K562 (cell line): ENCODE results near the gene ISY1. TPM values are rescaled to one million over a fixed set of nuclear protein-coding genes. Genes with fewer than 3 reads are reported as not detected.

Experiments
- ATAC-seq: fragments of 200-7000 bp; cut with Tn5 transposase; 3 replicates; pipeline ENCODE4 v1.9.1; 2020; ENCODE audit warnings: moderate library complexity
- BruUV-seq: library from RNA; stranded (reverse); fragments of 400-500 nt; replicated peaks from 2 replicates; lab custom pipeline; 2021; lab: Mats Ljungman, UMichigan
- CTCF ChIA-PET: fragments of 300-600 bp; formaldehyde crosslinking; extraction: SDS; loops from one replicate; lab custom pipeline; 2021; ENCODE audit warnings: low intra/inter-chr PET ratio; lab: Yijun Ruan, JAX
- POLR2A ChIA-PET: fragments of 300-600, 350-650 bp; sonication (Branson Sonifier 250); formaldehyde crosslinking; extraction: SDS; loops from one replicate; lab custom pipeline; 2021; ENCODE audit warnings: antibody characterized with exemption, inconsistent platforms; lab: Yijun Ruan, JAX
- DNase-seq, 4 experiments: peaks; one replicate each; pipeline versions ENCODE4 v3.0.0 to v3.0.0-alpha.2; 2011 to 2018; ENCODE audit warnings: low spot score in 3 of 4, mixed read lengths in 3 of 4; ENCODE audit errors: extremely low read depth in 1 of 4
- FAIRE-seq: peaks from 2 replicates; lab custom pipeline; 2011; peaks lifted over from hg19 to GRCh38; lab: Jason Lieb, UNC
- H2AFZ ChIP-seq: 2 replicates; pipeline ENCODE4 v1.6.0; 2011; ENCODE audit warnings: low read depth, low read length, control low read depth, inconsistent platforms
- H3K27ac ChIP-seq: fragments of 200-600 bp; 3 replicates; pipeline ENCODE4 v1.8.0; 2011; ENCODE audit warnings: low read depth, mild to moderate bottlenecking, control low read depth, inconsistent platforms, low read length, moderate library complexity, mixed read lengths; ENCODE audit errors: extremely low read depth
- H3K27me3 ChIP-seq, 2 experiments: fragments of 300-600 bp in 1 of 2; 2 replicates in 1 of 2; 3 replicates in 1 of 2; pipeline versions ENCODE4 v1.6.0 to v1.8.0; 2011; ENCODE audit warnings: inconsistent platforms in 2 of 2, low read length in 2 of 2, mild to moderate bottlenecking in 1 of 2, mixed read lengths in 1 of 2, moderate library complexity in 1 of 2; ENCODE audit not compliant: control insufficient read depth in 2 of 2, insufficient read depth in 2 of 2
- H3K36me3 ChIP-seq: fragments of 300-600 bp; 3 replicates; pipeline ENCODE4 v1.8.0; 2011; ENCODE audit warnings: mild to moderate bottlenecking, low read length, inconsistent platforms; ENCODE audit not compliant: control insufficient read depth, insufficient read depth
- H3K4me1 ChIP-seq, 2 experiments: fragments of 200-600 bp in 1 of 2; replicated peaks in 1 of 2; 2 replicates in 1 of 2; 3 replicates in 1 of 2; pipeline versions ENCODE4 v1.5.1 to v1.8.0; 2011; ENCODE audit warnings: inconsistent platforms in 2 of 2, low read length in 2 of 2, mild to moderate bottlenecking in 1 of 2, mixed read lengths in 1 of 2, moderate library complexity in 1 of 2; ENCODE audit not compliant: control insufficient read depth in 2 of 2, insufficient read depth in 2 of 2
- H3K4me2 ChIP-seq: 2 replicates; pipeline ENCODE4 v1.6.1; 2011; ENCODE audit warnings: low read length, control low read depth, inconsistent platforms, mixed read lengths; ENCODE audit not compliant: insufficient read depth
- H3K4me3 ChIP-seq: fragments of 200-600 bp; sonication (generic), shearing (Covaris generic); 2 replicates; pipeline ENCODE4 v1.5.1; 2016; ENCODE audit warnings: control low read depth, inconsistent platforms
- H3K79me2 ChIP-seq: fragments of 200-600 bp; 3 replicates; pipeline ENCODE4 v1.8.0; 2011; ENCODE audit warnings: low read length, inconsistent platforms; ENCODE audit not compliant: control insufficient read depth, insufficient read depth
- H3K9ac ChIP-seq, 2 experiments: 2 replicates each; pipeline versions ENCODE4 v1.6.0 to v1.6.1; 2011; ENCODE audit warnings: low read depth in 2 of 2, low read length in 2 of 2, control low read depth in 1 of 2, inconsistent platforms in 1 of 2, mild to moderate bottlenecking in 1 of 2, mixed read lengths in 1 of 2; ENCODE audit not compliant: insufficient read depth in 1 of 2
- H3K9me1 ChIP-seq: one replicate; pipeline ENCODE4 v1.6.0; 2011; ENCODE audit warnings: inconsistent platforms, mild to moderate bottlenecking, low read length, moderate library complexity; ENCODE audit not compliant: control insufficient read depth, insufficient read depth
- H3K9me3 ChIP-seq: replicated peaks from 2 replicates; pipeline ENCODE4 v1.5.1; 2011; ENCODE audit warnings: low read depth, low read length, inconsistent platforms; ENCODE audit not compliant: control insufficient read depth, insufficient read depth
- H4K20me1 ChIP-seq: replicated peaks from 2 replicates; pipeline ENCODE4 v1.6.1; 2011; ENCODE audit warnings: low read length, inconsistent platforms, mixed read lengths; ENCODE audit not compliant: control insufficient read depth, insufficient read depth
- NR4A1 ChIP-seq, 2 experiments: fragments of 250-450 bp in 1 of 2; fragments of 450-650 bp in 1 of 2; sonication (Bioruptor Pico) in 1 of 2; IDR thresholded peaks; 2 replicates each; pipeline versions ENCODE4 v1.4.0 to v1.6.1; 2016 to 2020; ENCODE audit warnings: mild to moderate bottlenecking in 2 of 2, missing compliant biosample characterization in 1 of 2, missing genetic modification characterization in 1 of 2, moderate library complexity in 1 of 2
- POLR2G ChIP-seq: fragments of 200-400 bp; formaldehyde crosslinking; IDR thresholded peaks from 2 replicates; pipeline ENCODE4 v1.6.1; 2017; ENCODE audit warnings: low read depth, mild to moderate bottlenecking, antibody characterized with exemption, low read length, moderate library complexity
- WHSC1 ChIP-seq: IDR thresholded peaks from one replicate; pipeline ENCODE4 v1.6.1; 2012; ENCODE audit warnings: low read length, control low read depth, inconsistent platforms
- ZKSCAN1 ChIP-seq: fragments of 150-350 bp; IDR thresholded peaks from 2 replicates; pipeline ENCODE4 v1.6.1; 2016; ENCODE audit warnings: low read depth, low read length
- WGBS: fragments of 100-300 bp; shearing (Covaris generic); methylation state at CpG from one replicate; pipeline ENCODE4 v1.1.6; 2016; ENCODE audit warnings: low coverage, mixed read lengths; ENCODE audit not compliant: insufficient coverage; ENCODE audit errors: missing lambda C conversion rate; 5-methylcytosine and 5-hydroxymethylcytosine counted together
- in situ Hi-C: fragments of 300-500 bp; cut with MboI; formaldehyde crosslinking; loops from 4 replicates; pipeline ENCODE4 v1.15.0; 2018; ENCODE audit warnings: inconsistent platforms, mixed read lengths
- intact Hi-C: fragments of 100-400 bp; cut with micrococcal nuclease; formaldehyde crosslinking; loops from 2 replicates; pipeline ENCODE4 v1.14.2; 2022
- polyA plus RNA-seq, 8 experiments: library from polyadenylated mRNA; depleted of rRNA in 4 of 8; stranded (reverse) in 5 of 8; unstranded in 3 of 8; fragments of >200 nt; fragmentation: Nextera tagmentation in 2 of 8; fragmentation: Illumina TruSeq in 1 of 8; extraction: Ambion mirVana in 2 of 8; extraction: Trizol in 1 of 8; gene quantifications; 2 replicates each; pipeline versions ENCODE4 v1.2.1 to v1.2.3, GENCODE V29; 2011 to 2014; ENCODE audit warnings: inconsistent platforms in 1 of 8, missing spikeins in 1 of 8
- total RNA-seq, 7 experiments: library from RNA; depleted of rRNA in 6 of 7; stranded (reverse); fragments of >200 nt in 6 of 7; fragmentation: Illumina TruSeq in 2 of 7; extraction: Trizol in 2 of 7; gene quantifications; 2 replicates each; pipeline versions ENCODE4 v1.2.1 to v1.2.3, GENCODE V29; 2011 to 2021; ENCODE audit warnings: low replicate concordance in 1 of 7
- TF ChIP-seq, protein P1 (sequence below): fragments of 450-650 bp; IDR thresholded peaks from 2 replicates; pipeline ENCODE4 v1.7.0; 2016; ENCODE audit warnings: borderline replicate concordance
- TF ChIP-seq, protein P2 (sequence below): sonication (generic); formaldehyde crosslinking; IDR thresholded peaks from 2 replicates; pipeline ENCODE4 v1.8.0; 2022; ENCODE audit warnings: missing genetic modification reagents, mild to moderate bottlenecking, borderline replicate concordance

Gene ISY1
- total and polyA plus RNA-seq, 9 of the 15 experiments (the other 6 are each of a cell fraction or from before 2014, with no cell fraction given) = 23.5 to 50.0 (median 32.9) TPM

DNA sequence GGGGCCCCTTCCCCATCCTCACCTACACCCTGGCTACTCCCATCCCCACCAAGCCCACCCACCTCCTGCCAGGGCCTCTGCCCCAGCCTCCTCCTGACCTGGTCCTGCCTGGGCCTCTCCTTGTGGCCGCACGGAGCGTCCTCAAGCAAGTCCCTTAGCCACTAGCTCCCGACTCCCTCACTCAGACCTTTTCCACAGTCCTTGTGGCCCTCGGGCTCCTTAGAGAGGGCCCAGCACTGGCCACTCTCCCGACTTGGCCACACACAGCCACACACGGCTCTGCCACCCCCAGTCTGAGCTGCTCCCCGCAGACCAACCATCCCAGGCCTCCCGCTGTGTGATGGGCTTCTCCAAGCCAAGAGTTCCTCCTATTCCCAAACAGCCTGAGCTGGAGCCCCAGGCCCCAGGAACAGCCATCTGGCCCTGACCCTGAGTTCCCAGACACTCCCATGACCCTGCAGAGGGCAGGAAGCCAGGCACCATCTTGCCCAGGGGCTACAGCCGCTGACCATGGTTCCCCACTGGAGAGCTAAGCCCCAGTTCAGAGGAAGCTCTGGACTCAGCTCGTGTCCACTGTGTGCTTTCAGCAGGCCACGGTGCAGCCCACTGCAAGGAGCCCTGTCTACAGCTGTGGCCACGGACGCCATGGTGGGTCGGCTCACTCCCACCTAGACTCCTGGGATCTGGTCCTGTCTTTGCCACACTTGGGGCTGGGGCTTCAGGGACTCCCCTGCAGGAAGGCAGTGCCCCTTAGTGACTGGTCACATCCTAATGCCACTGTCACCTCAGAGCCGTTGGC, 32.3 kb downstream of the ISY1 start:
- in situ Hi-C loops = no loop called here
- 89% methylated on average over 3 of the region's 16 CpGs for WGBS

More for the DNA sequence above, 32.3 kb downstream of the ISY1 start:
- Histone ChIP-seq H3K36me3 (peaks cover 37% of the 10 kb centered on the region; the same call in 2 of the 3 replicates), H3K27ac (no peak overlapping the region), H3K4me2 (no peak overlapping the region), H3K9me1 (no peaks in the 10 kb centered on the region), H3K79me2 (no peaks in the 10 kb centered on the region), H4K20me1 (no peaks in the 10 kb centered on the region), H3K9me3 (no peaks in the 10 kb centered on the region), H3K4me3 (no peak overlapping the region), H2AFZ (no peak overlapping the region), H3K4me1 (peaks cover 0 to 7% of the 10 kb centered on the region in 2 experiments; a peak in 2 of 5 replicates), H3K9ac (peak overlapping the region in 1 of 2 experiments; percentile 5; a peak in 1 of 4 replicates), H3K27me3 (no peaks in the 10 kb centered on the region)
- TF ChIP-seq POLR2G (peak; percentile 51; the same call in 1 of the 2 replicates), WHSC1 (no peak), ZKSCAN1 (no peak), NR4A1 (CRISPR knock-in tag; IDR thresholded peaks at IDR 0.05) (no peak), NR4A1 (tag; IDR thresholded peaks at IDR 0.05) (no peak)
- TF ChIP-seq, protein P1, sequence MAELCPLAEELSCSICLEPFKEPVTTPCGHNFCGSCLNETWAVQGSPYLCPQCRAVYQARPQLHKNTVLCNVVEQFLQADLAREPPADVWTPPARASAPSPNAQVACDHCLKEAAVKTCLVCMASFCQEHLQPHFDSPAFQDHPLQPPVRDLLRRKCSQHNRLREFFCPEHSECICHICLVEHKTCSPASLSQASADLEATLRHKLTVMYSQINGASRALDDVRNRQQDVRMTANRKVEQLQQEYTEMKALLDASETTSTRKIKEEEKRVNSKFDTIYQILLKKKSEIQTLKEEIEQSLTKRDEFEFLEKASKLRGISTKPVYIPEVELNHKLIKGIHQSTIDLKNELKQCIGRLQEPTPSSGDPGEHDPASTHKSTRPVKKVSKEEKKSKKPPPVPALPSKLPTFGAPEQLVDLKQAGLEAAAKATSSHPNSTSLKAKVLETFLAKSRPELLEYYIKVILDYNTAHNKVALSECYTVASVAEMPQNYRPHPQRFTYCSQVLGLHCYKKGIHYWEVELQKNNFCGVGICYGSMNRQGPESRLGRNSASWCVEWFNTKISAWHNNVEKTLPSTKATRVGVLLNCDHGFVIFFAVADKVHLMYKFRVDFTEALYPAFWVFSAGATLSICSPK = no peak
- TF ChIP-seq, protein P2, sequence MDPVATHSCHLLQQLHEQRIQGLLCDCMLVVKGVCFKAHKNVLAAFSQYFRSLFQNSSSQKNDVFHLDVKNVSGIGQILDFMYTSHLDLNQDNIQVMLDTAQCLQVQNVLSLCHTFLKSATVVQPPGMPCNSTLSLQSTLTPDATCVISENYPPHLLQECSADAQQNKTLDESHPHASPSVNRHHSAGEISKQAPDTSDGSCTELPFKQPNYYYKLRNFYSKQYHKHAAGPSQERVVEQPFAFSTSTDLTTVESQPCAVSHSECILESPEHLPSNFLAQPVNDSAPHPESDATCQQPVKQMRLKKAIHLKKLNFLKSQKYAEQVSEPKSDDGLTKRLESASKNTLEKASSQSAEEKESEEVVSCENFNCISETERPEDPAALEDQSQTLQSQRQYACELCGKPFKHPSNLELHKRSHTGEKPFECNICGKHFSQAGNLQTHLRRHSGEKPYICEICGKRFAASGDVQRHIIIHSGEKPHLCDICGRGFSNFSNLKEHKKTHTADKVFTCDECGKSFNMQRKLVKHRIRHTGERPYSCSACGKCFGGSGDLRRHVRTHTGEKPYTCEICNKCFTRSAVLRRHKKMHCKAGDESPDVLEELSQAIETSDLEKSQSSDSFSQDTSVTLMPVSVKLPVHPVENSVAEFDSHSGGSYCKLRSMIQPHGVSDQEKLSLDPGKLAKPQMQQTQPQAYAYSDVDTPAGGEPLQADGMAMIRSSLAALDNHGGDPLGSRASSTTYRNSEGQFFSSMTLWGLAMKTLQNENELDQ (CRISPR knock-in tag) = no peak
- no peak for ATAC-seq
- no peak for FAIRE-seq
- intact Hi-C loops = no loop called here
- ChIA-PET CTCF (no interaction called here), POLR2A (interaction anchor here (0.6 to 1.3 kb wide), 3 partner anchors 9 to 245 kb away, joined by 3 read pairs; no protein-coding TSS in a partner anchor)
- no peak for DNase-seq
- no TSS peak for BruUV-seq
